CD4-positive, alpha-beta T cell treated with Interleukin-4 for 1 hour (primary cell): ENCODE results near the gene DDTL.
A peak's percentile ranks its signal among the peaks of the same experiment; 100 is the strongest.
"Not testable (repeated sequence)": the region's sequence is repeated elsewhere in the genome, so short reads cannot be mapped to it uniquely, and the experiment has no call there.

Experiments
- DNase-seq, 2 donors: peaks; one replicate each; pipeline ENCODE4 v3.0.0-alpha.2; 2020 to 2022

The DDTL gene

DNA sequence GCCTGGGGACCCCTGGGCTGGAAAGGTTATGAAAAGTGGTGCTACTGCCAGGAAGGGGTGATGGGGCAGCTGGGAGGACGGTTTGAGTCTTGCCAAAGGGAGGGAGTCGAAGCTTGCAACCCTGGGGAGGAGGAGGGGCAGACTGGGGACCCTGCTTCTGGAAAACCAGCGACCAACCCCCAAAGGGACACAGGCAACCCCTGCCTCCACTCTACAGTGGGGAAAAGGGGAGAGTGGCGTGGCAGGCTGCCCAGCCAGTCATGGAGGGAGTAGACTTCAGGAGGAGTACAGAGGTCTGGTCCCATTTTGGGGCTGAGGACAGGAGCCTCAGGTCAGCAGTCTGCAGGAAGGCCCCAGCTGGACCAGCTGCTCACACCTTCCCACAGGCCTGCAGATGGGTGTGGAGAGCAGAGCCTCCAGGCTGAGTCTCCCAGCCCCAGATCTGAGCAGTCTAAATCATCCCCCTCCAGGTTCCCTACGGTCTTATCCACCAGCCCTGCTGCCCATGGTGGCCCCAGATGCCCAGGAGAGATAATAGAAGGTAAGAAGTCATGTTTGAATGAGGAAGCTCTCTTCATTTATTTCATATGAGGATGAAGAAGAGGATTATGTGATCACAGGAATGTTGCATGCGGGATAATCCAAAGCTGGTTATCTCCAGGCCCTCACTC, 4.3 kb downstream of the DDTL start:
- DNase-seq: no peak

DNA sequence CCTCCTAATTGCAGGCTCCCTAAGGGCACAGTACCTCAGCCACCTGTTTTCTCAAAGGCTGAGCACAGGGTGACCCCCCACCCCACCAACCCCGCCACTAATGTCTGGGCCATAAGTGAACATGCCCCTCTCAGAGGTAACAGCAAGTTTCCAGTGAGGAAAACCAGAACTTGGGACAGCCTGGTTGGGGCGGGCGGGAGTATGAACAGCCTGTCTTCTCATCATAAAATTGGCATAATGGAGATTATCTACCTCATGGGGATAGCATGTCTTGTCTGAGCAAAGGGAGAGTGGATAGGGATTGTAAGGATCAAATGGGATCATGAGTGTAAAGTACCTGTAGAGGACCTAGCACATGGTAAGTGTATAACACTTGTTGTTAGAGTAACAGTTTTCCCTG, 5.2 kb downstream of the DDTL start:
- DNase-seq: not testable (repeated sequence)

DNA sequence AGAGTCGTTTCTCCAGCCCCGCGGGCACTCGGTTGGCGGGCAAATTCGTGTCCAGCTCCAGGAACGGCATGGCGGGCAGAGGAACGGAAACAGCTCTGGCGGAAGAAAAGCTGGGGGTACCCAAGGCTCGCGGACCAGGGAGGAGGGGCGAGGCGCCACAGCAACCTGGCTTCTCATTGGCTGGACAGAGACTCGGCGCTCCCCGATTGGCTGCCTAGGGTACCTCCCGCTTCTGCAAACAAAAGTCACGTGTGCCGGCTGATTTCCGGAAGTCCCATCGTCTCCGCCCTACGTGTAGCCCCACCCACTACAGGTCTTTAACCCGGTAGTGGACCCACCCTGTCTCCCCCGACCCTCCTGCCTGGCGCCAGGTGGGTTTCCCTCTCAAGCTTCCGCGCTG, 7.7 kb downstream of the DDTL start, which contains the start of gene DDT:
DDT (minus strand) TSS at position 97 of the 400 bp plus-strand sequence; CDS start at position 70, 27 bp downstream.
- DNase-seq: not testable (repeated sequence)

DNA sequence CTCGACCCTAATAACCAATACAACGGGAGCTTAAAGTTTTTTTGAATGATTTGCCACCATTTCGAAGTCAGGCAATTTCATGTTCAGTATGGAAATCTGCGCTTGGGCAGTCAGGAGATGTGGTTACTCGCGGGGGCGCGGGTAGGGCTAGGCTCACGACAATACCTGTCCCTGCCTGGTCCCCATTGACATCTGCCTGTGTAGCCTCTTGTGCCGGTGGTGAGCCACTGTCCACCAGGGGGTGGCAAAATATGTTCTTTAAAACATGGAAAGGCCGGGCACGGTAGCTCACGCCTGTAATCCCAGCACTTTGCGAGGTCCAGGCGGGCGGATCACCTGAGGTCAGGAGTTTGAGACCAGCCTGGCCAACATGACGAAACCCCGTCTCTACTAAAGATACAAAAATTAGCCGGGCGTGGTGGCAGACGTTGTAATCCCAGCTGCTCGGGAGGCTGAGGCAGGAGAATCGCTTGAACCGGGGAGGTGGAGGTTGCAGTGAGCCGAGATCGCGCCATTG, 8.2 kb downstream of the DDTL start:
- not testable (repeated sequence) for DNase-seq

DNA sequence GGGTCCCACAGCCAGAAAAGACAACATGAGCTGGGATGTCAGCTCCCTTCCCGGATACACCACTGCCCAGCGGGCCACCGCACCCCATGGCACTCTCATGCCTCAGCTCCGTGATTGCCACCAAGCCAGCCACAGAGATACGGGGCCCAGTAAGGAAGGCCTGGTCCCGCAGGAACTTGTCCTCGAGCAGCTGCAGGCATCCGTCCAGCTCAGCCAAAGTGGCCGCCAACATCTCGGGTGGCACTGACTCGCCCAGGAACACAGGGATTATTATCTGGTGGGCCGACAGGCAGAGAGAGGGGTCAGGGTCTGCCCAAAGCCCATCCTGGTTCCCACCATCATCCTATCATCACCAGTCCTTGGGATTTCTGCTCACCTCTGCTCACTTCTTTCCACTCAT, 10.6 kb downstream of the DDTL start:
- not testable (repeated sequence) for DNase-seq

DNA sequence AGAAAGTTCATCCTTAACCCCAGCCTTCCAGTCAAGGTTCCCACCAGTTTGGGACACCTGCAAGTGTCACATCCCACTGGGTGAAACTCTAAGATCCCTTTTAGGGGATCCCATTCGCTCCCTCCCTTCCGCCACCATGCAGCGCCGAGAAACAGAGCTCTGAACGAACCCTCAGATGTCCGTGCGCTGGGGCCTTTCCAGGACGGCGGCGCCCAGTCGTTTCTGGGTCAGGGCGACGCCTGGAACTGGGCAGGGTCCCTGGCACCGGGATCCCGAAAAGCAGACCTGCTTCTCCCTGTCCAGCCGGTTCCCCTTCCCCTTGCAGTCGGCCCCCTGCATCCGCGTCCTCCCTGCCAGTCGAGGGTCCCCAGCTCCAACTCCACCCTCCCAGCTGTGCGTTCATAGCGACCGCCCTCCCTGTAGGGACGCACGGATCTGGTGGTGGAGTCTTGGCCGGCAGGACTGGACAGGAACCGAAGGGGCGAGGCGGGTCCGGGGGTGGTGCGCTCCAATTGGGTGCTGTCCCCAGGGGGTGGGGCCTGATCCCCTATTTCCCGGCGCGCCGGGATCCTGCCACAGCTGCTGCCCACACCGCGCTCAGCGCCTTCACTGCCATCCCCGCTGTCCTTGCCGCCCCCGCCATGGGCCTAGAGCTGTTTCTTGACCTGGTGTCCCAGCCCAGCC, 13.0 kb downstream of the DDTL start, which contains the start of gene GSTT2:
GSTT2 (plus strand) TSS at position 578 of the 684 bp plus-strand sequence.
- not testable (repeated sequence) for DNase-seq

DNA sequence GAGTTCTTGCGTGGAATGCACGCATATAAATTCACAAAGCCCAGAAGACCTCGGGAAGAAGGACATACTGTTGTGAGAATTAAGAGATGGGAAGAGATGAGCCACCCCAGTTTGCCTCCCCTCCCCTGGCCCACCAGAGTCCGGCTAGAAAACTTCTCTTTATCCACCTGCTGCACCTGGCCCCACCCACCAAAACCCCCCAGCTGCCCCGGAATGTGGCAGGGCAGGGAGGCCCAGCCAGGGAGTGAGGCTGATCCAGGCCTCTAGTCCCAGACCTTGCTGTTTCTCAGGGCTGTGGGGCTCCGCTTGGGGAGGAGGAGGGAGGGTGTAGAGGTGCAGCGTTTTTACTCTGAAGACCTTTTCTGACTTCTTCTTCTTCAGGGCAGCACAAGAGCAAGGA, 13.9 kb downstream of the DDTL start:
- not testable (repeated sequence) for DNase-seq

DNA sequence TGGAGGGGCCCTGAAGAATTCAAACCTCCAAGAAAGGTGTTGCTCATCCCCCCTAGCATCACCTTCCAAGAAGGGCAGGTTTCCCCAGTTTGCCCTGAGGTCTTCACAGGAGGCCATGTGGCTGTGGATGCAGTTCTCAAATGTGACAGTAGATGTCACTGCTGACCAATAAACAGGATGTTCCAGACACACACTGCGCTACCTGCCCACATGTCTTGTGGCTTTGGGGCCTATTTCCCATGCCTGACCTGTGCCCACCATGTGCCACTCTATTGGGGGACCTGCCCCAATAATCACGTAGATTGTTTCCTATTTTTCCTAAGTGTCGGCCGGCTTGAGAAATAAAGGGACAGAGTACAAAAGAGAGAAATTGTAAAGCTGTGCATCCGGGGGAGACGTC, 17.7 kb downstream of the DDTL start:
- DNase-seq: peak in 1 of 2 donors; percentile 22

DNA sequence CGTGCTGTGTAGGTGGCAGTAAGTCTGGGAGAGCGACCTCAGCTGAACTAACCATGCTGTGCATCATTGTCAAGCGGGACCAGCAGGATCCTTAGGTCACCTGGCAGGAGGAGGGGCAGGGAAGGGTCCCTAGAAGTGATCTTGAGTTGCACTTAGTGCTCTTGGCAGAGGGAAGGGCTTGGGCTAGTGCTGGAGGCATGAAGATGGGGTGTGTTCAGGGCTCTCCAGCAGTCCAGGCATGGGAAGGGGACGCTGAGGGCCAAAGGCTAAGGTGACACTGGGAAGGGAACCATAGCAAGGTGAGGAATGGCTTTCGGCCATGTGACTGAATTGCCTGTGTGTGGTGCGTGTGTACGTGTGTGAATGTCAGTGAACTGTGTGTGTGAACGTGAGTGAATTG, 19.4 kb downstream of the DDTL start:
- DNase-seq: not testable (repeated sequence)

DNA sequence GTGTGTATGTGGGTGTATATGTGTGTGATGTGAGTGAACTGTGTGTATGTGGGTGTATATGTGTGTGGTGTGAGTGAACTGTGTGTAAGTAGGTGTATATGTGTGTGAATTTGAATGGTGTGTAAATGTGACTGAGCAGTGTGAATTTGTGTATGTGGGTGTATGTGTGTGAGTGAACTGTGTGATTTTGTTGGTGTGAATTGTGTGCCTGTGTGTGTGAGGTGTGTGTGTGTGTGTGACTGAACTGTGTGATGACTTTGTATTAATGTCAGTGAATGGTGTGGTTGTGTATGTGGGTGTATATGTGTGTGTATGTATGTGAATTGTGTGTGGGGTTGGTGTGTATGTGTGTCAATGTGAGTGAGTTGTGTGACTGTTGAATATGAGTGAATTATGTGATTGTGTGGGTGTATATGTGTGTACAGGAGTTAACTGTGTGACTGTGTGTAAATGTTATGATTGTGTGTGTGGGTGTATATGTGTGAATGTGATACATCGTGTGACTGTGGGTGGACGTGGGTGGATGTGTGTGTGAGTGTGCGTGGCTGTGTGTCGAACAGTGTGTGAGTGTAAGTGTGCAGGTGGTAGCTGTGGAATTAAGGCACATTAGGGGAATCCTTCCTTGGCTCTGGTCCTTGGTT, 20.0 kb downstream of the DDTL start:
- DNase-seq: not testable (repeated sequence)

DNA sequence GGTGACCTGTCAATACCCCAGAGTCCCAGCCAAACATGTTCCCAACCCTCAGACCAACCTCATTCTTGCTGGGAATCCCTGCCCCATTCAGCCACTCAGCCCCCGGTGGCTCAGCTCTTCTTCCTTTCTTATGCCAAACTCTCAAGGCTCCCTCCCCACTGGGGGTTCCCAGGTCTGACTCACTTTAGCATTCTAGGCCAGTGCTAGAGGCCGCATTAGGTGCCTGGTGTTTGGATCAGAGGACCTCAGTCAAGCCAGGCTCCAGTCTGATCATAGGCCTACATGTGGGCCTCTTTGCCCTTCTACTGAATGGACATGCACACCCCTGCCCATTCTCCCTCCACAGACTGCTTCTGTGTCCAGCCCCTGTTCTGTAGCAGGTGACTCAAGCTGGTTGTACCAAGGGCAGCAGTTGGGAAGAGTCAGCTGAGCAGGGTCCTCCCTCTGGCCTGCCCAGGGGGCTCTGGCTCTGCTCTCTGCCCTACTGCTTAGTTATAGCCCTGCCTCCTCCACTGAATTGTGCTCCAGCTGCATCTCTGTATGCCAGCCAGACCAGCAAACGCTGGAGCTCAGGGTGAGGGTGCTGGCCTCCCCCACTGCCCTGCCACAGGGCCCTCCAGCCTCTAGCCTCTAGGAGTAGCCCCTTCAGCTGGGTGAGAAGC, 23.0 kb downstream of the DDTL start:
- not testable (repeated sequence) for DNase-seq

DNA sequence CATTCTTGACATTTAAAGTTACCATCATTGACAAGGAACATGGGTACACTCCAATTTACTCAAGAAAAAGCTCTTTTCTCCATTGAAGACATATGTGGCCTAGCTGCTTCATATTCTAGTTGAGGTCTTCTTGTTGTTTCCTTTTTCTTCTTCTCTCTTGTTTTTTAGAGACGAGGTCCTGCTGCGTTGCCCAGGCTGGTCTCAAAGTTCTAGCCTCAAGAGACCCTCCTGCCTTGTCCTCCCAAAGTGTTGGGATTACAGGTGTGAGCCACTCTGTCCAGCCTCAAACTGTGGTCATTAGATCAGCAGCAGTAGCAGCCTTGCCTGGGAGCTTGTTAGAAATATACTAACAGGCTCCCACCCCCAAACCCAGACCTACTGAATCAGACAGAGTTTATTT, 26.4 kb downstream of the DDTL start:
- not testable (repeated sequence) for DNase-seq

DNA sequence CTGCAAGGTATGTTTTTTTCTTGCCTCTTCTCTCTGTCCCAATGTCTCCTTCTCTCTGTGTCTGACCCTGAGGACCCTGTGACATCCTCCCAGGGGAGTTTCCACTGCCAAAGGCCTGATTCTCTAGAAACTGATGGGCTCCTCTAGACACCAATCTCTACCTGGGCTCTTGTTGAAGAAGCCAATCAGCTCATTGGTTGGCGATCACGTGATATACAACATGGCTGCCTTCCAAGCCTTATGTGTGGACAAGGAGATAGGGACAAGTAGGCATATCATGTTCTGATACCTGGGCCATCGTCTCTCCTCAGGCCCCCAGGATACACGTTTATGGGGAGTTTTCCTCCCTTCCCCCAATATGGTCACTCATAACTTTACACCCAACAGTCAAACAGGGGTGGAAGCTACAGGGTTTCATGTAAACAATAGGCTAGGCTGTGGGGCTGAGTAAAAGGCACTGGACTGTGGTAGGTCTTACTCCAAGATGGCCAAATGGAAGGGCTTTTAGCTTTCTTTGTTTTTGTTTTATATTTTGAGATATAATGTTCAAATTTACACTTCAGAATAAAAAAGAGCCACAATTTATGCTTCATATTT, 27.0 kb downstream of the DDTL start:
- DNase-seq: not testable (repeated sequence)

DNA sequence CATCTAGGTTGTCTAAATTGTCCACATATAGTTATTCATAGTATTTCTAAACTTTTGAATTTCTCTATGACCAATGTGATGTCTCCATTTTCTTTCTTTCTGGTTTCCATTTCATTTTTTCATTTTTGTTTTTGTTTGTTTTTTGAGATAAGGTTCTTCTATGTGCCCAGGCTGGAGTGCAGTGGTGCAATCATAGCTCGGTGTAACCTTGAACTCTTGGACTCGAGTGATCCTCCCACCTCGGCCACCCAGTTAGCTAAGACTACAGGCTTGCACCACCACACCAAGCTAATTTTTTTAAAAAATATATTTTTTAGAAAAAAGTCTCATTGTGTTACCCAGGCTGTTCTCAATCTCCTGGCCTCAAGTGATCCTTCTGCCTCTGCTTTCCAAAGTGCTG, 30.4 kb downstream of the DDTL start:
- no peak for DNase-seq

DNA sequence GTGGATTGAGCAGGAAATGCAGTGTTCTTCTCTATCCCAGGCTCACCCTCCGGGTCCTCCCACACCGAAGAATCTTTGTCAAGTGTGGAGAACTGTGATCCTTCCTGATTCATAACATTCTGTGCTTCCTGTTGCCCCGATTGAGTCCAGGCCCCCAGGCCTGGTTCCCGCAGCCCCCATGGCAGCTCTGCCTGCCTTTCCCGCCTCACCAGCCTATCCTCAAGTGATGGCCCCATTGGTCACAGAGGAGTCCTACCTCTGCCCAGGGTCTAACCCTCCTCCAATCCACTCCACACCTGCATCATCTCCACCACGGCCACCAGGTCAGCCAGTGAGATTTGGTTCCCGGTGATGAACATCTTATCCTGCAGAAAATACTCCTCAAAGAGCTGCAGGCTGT, 33.1 kb downstream of the DDTL start:
- not testable (repeated sequence) for DNase-seq

DNA sequence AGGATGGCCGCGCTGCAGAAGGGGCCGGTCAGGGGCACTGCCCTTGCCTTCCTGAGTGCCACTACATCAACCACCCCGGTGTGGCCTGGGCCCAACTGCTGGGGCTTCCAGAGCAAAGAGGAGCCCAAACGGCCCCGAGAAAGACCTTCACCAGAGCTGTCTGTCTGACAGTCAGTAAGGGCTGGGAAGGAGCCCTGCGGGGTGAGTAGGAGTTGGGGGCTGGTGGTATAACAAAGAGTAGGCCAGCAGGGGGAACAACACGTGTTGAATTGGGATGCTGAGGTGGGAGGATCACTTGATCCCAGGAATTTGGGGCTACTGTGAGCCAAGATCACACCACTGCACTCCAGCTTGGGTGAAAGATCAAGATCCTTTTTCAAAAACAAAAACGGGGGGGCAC, 34.6 kb downstream of the DDTL start:
- no peak for DNase-seq

DNA sequence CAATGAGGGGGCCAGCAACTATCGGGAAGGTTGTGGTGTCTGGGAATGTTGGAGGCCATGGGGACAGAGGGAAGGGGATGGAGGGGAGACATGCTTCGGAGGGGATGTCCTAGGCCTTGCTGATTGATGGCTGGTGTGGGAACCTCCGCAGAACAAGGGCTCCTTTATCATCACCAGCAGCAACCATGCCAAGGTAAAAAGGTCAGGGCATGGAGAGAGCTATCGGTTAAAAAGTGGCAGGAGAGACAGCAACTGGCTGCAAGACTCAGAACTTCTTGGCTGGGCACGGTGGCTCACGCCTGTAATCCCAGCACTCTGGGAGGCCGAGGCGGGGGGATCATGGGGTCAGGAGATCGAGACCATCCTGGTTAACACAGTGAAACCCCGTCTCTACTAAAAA, 35.6 kb downstream of the DDTL start:
- no peak for DNase-seq

DNA sequence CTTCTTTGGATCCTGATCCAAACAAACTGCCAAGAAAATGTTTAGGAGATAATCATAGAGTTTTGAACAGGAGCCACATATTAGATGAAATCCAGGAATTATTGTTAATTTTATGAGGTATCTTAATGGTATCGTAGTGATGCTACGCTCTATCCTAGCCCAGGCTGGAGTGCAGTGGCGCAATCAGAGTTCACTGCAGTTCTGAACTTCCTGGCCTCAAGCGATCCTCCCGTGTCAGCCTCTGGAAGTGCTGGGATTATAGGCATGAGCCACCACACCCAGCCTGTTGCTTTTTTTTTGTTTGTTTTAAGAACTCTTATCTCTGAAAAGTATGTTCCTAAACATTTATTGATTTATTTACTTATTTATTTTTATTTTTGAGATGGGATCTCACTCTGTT, 36.2 kb downstream of the DDTL start:
- DNase-seq: no peak

DNA sequence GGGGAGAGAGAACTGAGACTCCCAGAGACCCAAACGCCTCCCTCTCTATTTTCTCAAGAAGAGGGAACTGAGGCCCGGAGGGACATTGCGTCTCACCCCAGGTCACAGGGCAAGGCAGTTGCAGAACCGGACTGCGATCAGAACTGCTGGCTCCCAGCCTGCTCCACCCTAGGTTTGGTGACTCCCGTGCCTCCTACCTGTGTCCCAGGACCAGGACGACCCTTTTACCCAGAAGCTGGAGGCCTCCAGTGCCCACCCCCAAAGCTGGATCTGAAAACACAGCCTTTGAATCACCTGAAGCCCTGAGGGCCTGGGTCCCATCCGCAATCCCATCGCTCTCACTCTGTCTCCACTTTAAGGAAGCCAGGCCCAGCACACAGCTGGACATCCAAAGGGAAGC, 37.2 kb downstream of the DDTL start:
- DNase-seq: no peak

DNA sequence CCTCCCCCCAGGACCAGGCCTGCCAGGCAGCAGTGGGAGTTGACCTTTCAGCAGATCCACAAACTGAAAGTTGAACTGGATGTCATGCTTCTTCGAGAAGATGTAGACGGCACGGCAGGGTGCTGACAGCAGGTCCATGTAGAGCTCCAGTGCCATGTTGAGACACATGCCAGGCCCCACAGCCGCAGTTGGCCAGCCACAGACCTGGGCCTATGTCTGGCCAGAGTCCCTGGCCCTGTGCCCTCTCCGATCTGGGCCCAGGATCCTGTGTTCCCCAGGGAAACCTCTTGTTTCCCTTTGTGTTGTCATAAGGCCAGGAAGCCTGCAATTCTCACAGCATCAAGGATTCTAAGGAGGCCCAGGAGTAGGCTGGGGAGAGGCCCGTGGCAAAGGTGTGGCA, 38.5 kb downstream of the DDTL start, which contains the start of gene GSTT4:
GSTT4 (minus strand) TSS at position 253 of the 400 bp plus-strand sequence; CDS start at position 156, 97 bp downstream.
- DNase-seq: no peak

DNA sequence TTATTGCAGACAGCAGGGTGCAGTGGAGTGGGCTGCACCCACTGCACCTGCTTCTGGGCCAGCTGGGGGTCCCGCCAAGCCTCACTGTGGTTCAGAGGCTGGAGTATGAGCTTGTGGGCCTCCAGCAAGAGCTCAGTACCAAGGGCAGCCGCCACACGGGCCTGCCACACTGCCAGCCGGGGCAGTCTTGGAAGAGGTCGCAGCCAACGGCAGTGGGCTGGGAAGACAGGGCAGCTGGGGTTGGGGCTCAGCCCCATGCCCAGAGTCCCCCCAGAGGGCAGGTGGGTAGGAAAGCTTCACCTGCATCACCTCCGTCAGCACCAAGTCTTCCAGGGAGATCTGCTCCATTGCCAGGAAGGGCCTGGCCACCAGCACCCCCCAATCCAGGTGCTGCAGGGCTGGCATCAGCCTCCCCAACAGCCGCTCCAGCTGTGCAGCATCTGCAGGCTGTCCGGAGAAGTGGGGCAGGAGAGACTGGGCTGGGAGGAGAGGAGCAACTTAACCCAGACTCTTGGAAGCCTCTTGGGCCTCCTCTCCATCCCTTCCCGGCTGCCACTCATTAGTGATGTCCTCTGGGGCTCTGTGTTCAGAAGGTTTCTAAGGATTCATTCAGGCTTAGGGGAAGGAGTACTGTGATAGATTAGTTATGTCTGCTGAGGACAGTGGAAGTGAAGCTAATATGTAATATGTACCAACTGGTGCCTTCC, 39.7 kb downstream of the DDTL start:
- no peak for DNase-seq

DNA sequence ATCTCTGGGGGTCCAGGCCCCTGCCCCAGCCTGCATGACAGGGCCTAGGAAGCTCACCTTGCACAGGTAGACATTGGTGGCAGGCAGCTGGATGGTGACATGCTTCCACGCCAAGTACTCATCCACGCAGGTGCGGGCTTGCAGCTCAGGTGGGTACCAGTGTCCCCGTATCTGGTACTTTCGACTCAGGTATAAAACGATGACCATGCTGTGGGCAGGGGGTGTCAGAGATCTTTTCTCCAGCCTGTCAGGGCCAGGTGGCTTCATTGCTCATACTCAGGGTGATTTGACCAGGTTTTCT, 40.2 kb downstream of the DDTL start:
- DNase-seq: no peak
